Stomach (tissue), 4 donors: ENCODE measurements around the gene ZNF609.

Experiments
- CTCF ChIP-seq, 7 experiments: fragments of 450-650 bp in 4 of 7; fragments of 200-600 bp in 3 of 7; sonication (generic) in 3 of 7; IDR thresholded peaks; one replicate each; pipeline ENCODE4 v1.5.1; 2016 to 2019; ENCODE audit warnings: antibody characterized with exemption in 7 of 7, control low read depth in 2 of 7, mild to moderate bottlenecking in 1 of 7
- POLR2A ChIP-seq, 4 donors: fragments of 450-650 bp; IDR thresholded peaks; one replicate each; pipeline ENCODE4 v1.6.1; 2016; ENCODE audit warnings: antibody characterized with exemption in 4 of 4, control low read depth in 2 of 4, mild to moderate bottlenecking in 1 of 4, moderate library complexity in 1 of 4

GRCh38 chr15:64443747-64444621 is 16.4 kb upstream of the ZNF609 start:
- TF ChIP-seq POLR2A (IDR thresholded peaks at IDR 0.05) (no peak), CTCF (IDR thresholded peaks at IDR 0.05) (no peak)
